HG03097 (cell line): ENCODE data around the gene EN1.

ENCODE experiments used
- ATAC-seq: cut with Tn5 transposase; IDR thresholded peaks from one replicate; pipeline ENCODE4 v1.9.1; 2021; ENCODE audit not compliant: unreplicated experiment, low FRiP score

EN1 gene

GRCh38 chr2:118856330-118856977 lies 9.0 kb upstream of the EN1 start:
- no peak for ATAC-seq

- peak; percentile 88 for ATAC-seq
Measured at GRCh38 chr2:118855451-118856279, 8.2 kb upstream of the EN1 start.

- no peak for ATAC-seq
Measured at GRCh38 chr2:118854507-118855345, 7.3 kb upstream of the EN1 start.

GRCh38 chr2:118853651-118854291 lies 6.3 kb upstream of the EN1 start:
- no peak for ATAC-seq

- ATAC-seq: no peak
Measured at GRCh38 chr2:118853129-118853640, 5.7 kb upstream of the EN1 start.

- ATAC-seq: no peak
Measured at GRCh38 chr2:118852605-118853128, 5.2 kb upstream of the EN1 start.

- ATAC-seq: no peak
Measured at GRCh38 chr2:118851650-118852049, 4.2 kb upstream of the EN1 start.

- no peak for ATAC-seq
Measured at GRCh38 chr2:118850901-118851415, 3.5 kb upstream of the EN1 start.

GRCh38 chr2:118850168-118850900 lies 2.9 kb upstream of the EN1 start:
- no peak for ATAC-seq

GRCh38 chr2:118849226-118850167 lies 2.0 kb upstream of the EN1 start:
- ATAC-seq: no peak

- no peak for ATAC-seq
Measured at GRCh38 chr2:118848381-118849225, 1.2 kb upstream of the EN1 start.

- no peak for ATAC-seq
Measured at GRCh38 chr2:118847762-118848172, 319 bp upstream of the EN1 start.

GRCh38 chr2:118846442-118846952 lies 951 bp downstream of the EN1 start:
- ATAC-seq: no peak

GRCh38 chr2:118845522-118846441 lies 1.7 kb downstream of the EN1 start:
- ATAC-seq: no peak

GRCh38 chr2:118845005-118845521 lies 2.4 kb downstream of the EN1 start:
- ATAC-seq: no peak
